Endothelial cell of umbilical vein (primary cell): Measurements from ENCODE around the gene SLC49A4. TPM values are rescaled to one million over a fixed set of nuclear protein-coding genes. Genes with fewer than 3 reads are reported as not detected.

Experiments used
- BruUV-seq: library from RNA; stranded (reverse); fragments of 400-500 nt; replicated peaks from 2 replicates; lab custom pipeline; 2021; lab: Mats Ljungman, UMichigan
- CTCF ChIA-PET: fragments of 300-600, 350-600 bp; sonication (Branson Sonifier 250); formaldehyde crosslinking; loops from one replicate; lab custom pipeline; 2021; ENCODE audit warnings: antibody characterized with exemption, inconsistent platforms; lab: Charles Lee
- POLR2A ChIA-PET: fragments of 300-600, 350-600 bp; sonication (Branson Sonifier 250); formaldehyde crosslinking; loops from one replicate; lab custom pipeline; 2021; ENCODE audit warnings: antibody characterized with exemption, inconsistent platforms; lab: Charles Lee
- DNase-seq: peaks from one replicate; pipeline ENCODE4 v3.0.0-alpha.2; 2011; ENCODE audit warnings: low read depth, low spot score
- FAIRE-seq: peaks from 2 replicates; lab custom pipeline; 2011; peaks lifted over from hg19 to GRCh38; lab: Jason Lieb, UNC
- H2AFZ ChIP-seq: 2 replicates; pipeline ENCODE4 v1.6.0; 2012; ENCODE audit warnings: low read depth, low read length, control low read depth, inconsistent platforms
- H3K27ac ChIP-seq: 2 replicates; pipeline ENCODE4 v1.5.1; 2011; ENCODE audit warnings: low read depth, mild to moderate bottlenecking, control low read depth, low read length, moderate library complexity; ENCODE audit not compliant: insufficient read depth
- H3K27me3 ChIP-seq, 2 experiments: 2 replicates each; pipeline versions ENCODE4 v1.6.0 to v1.6.1; 2011; ENCODE audit warnings: low read length in 2 of 2, mixed read lengths in 1 of 2; ENCODE audit not compliant: control insufficient read depth in 2 of 2, insufficient read depth in 2 of 2
- H3K36me3 ChIP-seq, 2 experiments: 2 replicates in 1 of 2; 3 replicates in 1 of 2; pipeline ENCODE4 v1.5.1; 2011; ENCODE audit warnings: low read length in 2 of 2, mild to moderate bottlenecking in 1 of 2, moderate library complexity in 1 of 2; ENCODE audit not compliant: control insufficient read depth in 2 of 2, insufficient read depth in 2 of 2; ENCODE audit errors: extremely low read depth in 1 of 2
- H3K4me1 ChIP-seq: 3 replicates; pipeline ENCODE4 v1.5.1; 2011; ENCODE audit warnings: mild to moderate bottlenecking, low read length; ENCODE audit not compliant: control insufficient read depth, insufficient read depth; ENCODE audit errors: extremely low read depth
- H3K4me2 ChIP-seq: 2 replicates; pipeline ENCODE4 v1.6.1; 2011; ENCODE audit warnings: low read length, control low read depth, mixed read lengths; ENCODE audit not compliant: insufficient read depth
- H3K4me3 ChIP-seq, 3 experiments: fragments of 200-600 bp in 1 of 3; sonication (generic), shearing (Covaris generic) in 1 of 3; replicated peaks in 1 of 3; 2 replicates each; pipeline ENCODE4 v1.5.1; 2011 to 2016; ENCODE audit warnings: control low read depth in 3 of 3, low read length in 3 of 3, mild to moderate bottlenecking in 2 of 3, inconsistent platforms in 1 of 3, low read depth in 1 of 3, moderate library complexity in 1 of 3; ENCODE audit not compliant: insufficient read depth in 1 of 3
- H3K79me2 ChIP-seq: 2 replicates; pipeline ENCODE4 v1.6.0; 2012; ENCODE audit warnings: low read length, inconsistent platforms; ENCODE audit not compliant: control insufficient read depth, insufficient read depth
- H3K9ac ChIP-seq: replicated peaks from 2 replicates; pipeline ENCODE3; 2011; ENCODE audit warnings: low read length, control low read depth; ENCODE audit not compliant: insufficient read depth; ENCODE audit errors: extremely low read depth
- H3K9me1 ChIP-seq: replicated peaks from 3 replicates; pipeline ENCODE4 v1.6.0; 2011; ENCODE audit warnings: mild to moderate bottlenecking, low read length; ENCODE audit not compliant: control insufficient read depth, insufficient read depth; ENCODE audit errors: extremely low read depth
- H3K9me3 ChIP-seq: replicated peaks from 2 replicates; pipeline ENCODE4 v1.5.1; 2012; ENCODE audit warnings: low read length, inconsistent platforms; ENCODE audit not compliant: control insufficient read depth, insufficient read depth
- H4K20me1 ChIP-seq: replicated peaks from 2 replicates; pipeline ENCODE3; 2011; ENCODE audit warnings: mild to moderate bottlenecking, low read length; ENCODE audit not compliant: control insufficient read depth, insufficient read depth; ENCODE audit errors: extremely low read depth
- FOS ChIP-seq: IDR thresholded peaks from 2 replicates; pipeline ENCODE4 v1.6.1; 2011; ENCODE audit warnings: mild to moderate bottlenecking, low read length, moderate library complexity, borderline replicate concordance; ENCODE audit not compliant: insufficient read depth
- GATA2 ChIP-seq: IDR thresholded peaks from 2 replicates; pipeline ENCODE4 v1.7.0; 2011; ENCODE audit warnings: low read depth, mild to moderate bottlenecking, moderate library complexity, mixed read lengths, low read length; ENCODE audit not compliant: insufficient read length, insufficient read depth
- MYC ChIP-seq: IDR thresholded peaks from one replicate; pipeline ENCODE4 v1.6.1; 2011; ENCODE audit warnings: mild to moderate bottlenecking, low read depth, low read length
- POLR2A ChIP-seq: IDR thresholded peaks from 2 replicates; pipeline ENCODE4 v1.6.1; 2012; ENCODE audit warnings: low read depth, mild to moderate bottlenecking, control low read depth, low read length
- dilution Hi-C: fragments of 300-500 bp; cut with MboI; formaldehyde crosslinking; loops from one replicate; pipeline ENCODE4 v1.15.0; 2019; ENCODE audit warnings: low sequenced_read_pairs; ENCODE audit not compliant: extremely low pct_ligation_motif_present
- intact Hi-C: fragments of 100-400 bp; cut with micrococcal nuclease; formaldehyde crosslinking; loops from one replicate; pipeline ENCODE4 v1.10.0; 2022
- polyA plus RNA-seq, 4 experiments: library from polyadenylated mRNA; depleted of rRNA in 3 of 4; stranded (reverse) in 3 of 4; unstranded in 1 of 4; fragments of >200 nt; gene quantifications; 2 replicates each; pipeline versions ENCODE4 v1.2.1 to v1.2.3, GENCODE V29; 2011 to 2012; ENCODE audit warnings: missing spikeins in 1 of 4
- total RNA-seq: library from RNA; stranded (reverse); gene quantifications from 2 replicates; pipeline ENCODE4 v1.2.3, GENCODE V29; 2021
- TF ChIP-seq, protein P1 (sequence below): IDR thresholded peaks from 2 replicates; pipeline ENCODE4 v1.6.1; 2011; ENCODE audit not compliant: insufficient read depth, insufficient read length
- TF ChIP-seq, protein P2 (sequence below), 2 donors: IDR thresholded peaks; 1 replicate in 1 of 2; 2 replicates in 1 of 2; pipeline ENCODE4 v1.5.1; 2011; ENCODE audit warnings: low read length in 2 of 2, mild to moderate bottlenecking in 2 of 2, moderate library complexity in 2 of 2, control low read depth in 1 of 2, inconsistent platforms in 1 of 2, low read depth in 1 of 2; ENCODE audit not compliant: insufficient read depth in 1 of 2; ENCODE audit errors: extremely low read depth in 1 of 2

The SLC49A4 gene
- total and polyA plus RNA-seq, 2 donors (not counting 3 experiments of a cell fraction or from before 2014, with no cell fraction given): 10.9 to 11.6 TPM

DNA sequence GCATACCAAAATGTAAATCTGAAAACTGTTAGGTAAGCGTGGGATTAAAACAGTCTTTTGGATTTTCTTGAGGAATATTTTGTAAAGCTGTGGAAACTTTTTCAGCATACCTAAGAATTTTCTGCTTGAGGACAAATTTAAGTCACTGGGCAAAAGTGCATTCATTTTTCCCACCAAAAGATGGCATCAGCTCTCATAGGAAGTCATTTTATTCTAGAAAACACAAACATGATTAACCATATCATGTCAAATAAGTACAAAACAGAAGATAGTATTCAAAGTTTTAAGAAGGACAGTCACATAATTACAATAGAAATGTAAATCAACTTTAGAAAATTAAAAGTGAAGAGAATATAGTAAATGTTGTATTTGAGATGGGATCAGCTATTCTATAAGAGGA lies 63.5 kb downstream of the SLC49A4 start:
- Histone ChIP-seq H3K9me3 (no peaks in the 10 kb centered on the region), H3K4me1 (no peaks in the 10 kb centered on the region), H4K20me1 (no peaks in the 10 kb centered on the region), H3K4me3 (no peak overlapping the region), H3K27ac (no peak overlapping the region), H3K36me3 (no peaks in the 10 kb centered on the region), H3K27me3 (no peaks in the 10 kb centered on the region), H2AFZ (no peak overlapping the region), H3K79me2 (no peaks in the 10 kb centered on the region), H3K9me1 (no peaks in the 10 kb centered on the region), H3K4me2 (no peak overlapping the region), H3K9ac (no peak overlapping the region)
- dilution Hi-C loops (no loop called here), intact Hi-C loops (loop anchor here (1.0 kb wide), 2 partner anchors 170 to 400 kb away; no protein-coding TSS in a partner anchor)
- POLR2A ChIA-PET: no interaction called here
- TF ChIP-seq, protein P1, sequence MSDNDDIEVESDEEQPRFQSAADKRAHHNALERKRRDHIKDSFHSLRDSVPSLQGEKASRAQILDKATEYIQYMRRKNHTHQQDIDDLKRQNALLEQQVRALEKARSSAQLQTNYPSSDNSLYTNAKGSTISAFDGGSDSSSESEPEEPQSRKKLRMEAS: no peak
- no peak for TF ChIP-seq GATA2
- TF ChIP-seq POLR2A: no peak
- TF ChIP-seq MYC: no peak
- TF ChIP-seq, protein P2, sequence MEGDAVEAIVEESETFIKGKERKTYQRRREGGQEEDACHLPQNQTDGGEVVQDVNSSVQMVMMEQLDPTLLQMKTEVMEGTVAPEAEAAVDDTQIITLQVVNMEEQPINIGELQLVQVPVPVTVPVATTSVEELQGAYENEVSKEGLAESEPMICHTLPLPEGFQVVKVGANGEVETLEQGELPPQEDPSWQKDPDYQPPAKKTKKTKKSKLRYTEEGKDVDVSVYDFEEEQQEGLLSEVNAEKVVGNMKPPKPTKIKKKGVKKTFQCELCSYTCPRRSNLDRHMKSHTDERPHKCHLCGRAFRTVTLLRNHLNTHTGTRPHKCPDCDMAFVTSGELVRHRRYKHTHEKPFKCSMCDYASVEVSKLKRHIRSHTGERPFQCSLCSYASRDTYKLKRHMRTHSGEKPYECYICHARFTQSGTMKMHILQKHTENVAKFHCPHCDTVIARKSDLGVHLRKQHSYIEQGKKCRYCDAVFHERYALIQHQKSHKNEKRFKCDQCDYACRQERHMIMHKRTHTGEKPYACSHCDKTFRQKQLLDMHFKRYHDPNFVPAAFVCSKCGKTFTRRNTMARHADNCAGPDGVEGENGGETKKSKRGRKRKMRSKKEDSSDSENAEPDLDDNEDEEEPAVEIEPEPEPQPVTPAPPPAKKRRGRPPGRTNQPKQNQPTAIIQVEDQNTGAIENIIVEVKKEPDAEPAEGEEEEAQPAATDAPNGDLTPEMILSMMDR (IDR thresholded peaks at IDR 0.05; ENCODE audit: extremely low read depth in 1 of 2, insufficient read depth in 1 of 2, low read depth in 1 of 2, low read length in 2 of 2): peak in 1 of 2 donors; percentile 15
- TF ChIP-seq FOS: no peak
- DNase-seq (peak; percentile 45), FAIRE-seq (peak; percentile 12)
- BruUV-seq: no TSS peak
- CTCF ChIA-PET: interaction anchor here (0.9 to 1.5 kb wide), 6 partner anchors 10 to 173 kb away, joined by 3 to 4 read pairs (median 4); no protein-coding TSS in a partner anchor
